GM12878 (cell line): ENCODE results near the gene FLVCR2. TPM values are rescaled to one million over a fixed set of nuclear protein-coding genes. Genes with fewer than 3 reads are reported as not detected.

Experiments
- ATAC-seq: fragments of 200-7000 bp; cut with Tn5 transposase; 3 replicates; pipeline ENCODE4 v1.9.1; 2020; ENCODE audit warnings: mild to moderate bottlenecking, moderate library complexity
- BruUV-seq: library from RNA; stranded (reverse); fragments of 400-500 nt; replicated peaks from 2 replicates; lab custom pipeline; 2021; lab: Mats Ljungman, UMichigan
- CTCF ChIA-PET: fragments of 300-600 bp; sonication (Branson Sonifier 250); formaldehyde crosslinking; extraction: SDS; loops from one replicate; lab custom pipeline; 2021; ENCODE audit warnings: inconsistent platforms; lab: Yijun Ruan, JAX
- POLR2A ChIA-PET: fragments of 350-600 bp; formaldehyde crosslinking; extraction: SDS; loops from one replicate; lab custom pipeline; 2021; ENCODE audit warnings: inconsistent platforms; lab: Charles Lee
- RAD21 ChIA-PET: fragments of 300-600 bp; sonication (Branson Sonifier 250); formaldehyde crosslinking; loops from one replicate; lab custom pipeline; 2023; ENCODE audit warnings: antibody characterized with exemption; ENCODE audit not compliant: unreplicated experiment; lab: Charles Lee
- SMC1A ChIA-PET: fragments of 300-600 bp; sonication (Branson Sonifier 250); formaldehyde crosslinking; loops from one replicate; lab custom pipeline; 2023; ENCODE audit not compliant: unreplicated experiment, uncharacterized antibody; lab: Charles Lee
- DNase-seq: peaks from one replicate; pipeline ENCODE4 v3.0.0-alpha.2; 2011; ENCODE audit warnings: low read depth, low spot score
- FAIRE-seq: peaks from 3 replicates; lab custom pipeline; 2011; peaks lifted over from hg19 to GRCh38; lab: Jason Lieb, UNC
- H2AFZ ChIP-seq: 2 replicates; pipeline ENCODE4 v1.6.0; 2011; ENCODE audit warnings: low read depth, low read length, control low read depth; ENCODE audit not compliant: control insufficient read depth
- H3K27ac ChIP-seq: 2 replicates; pipeline ENCODE4 v1.5.1; 2011; ENCODE audit warnings: control low read depth; ENCODE audit not compliant: control insufficient read depth, insufficient read depth
- H3K27me3 ChIP-seq, 2 experiments: replicated peaks in 1 of 2; 2 replicates each; pipeline versions ENCODE4 v1.6.0 to v1.6.1; 2011; ENCODE audit warnings: low read length in 1 of 2; ENCODE audit not compliant: control insufficient read depth in 2 of 2, insufficient read depth in 2 of 2
- H3K36me3 ChIP-seq, 2 experiments: 2 replicates each; pipeline ENCODE4 v1.5.1; 2011; ENCODE audit warnings: low read length in 1 of 2; ENCODE audit not compliant: control insufficient read depth in 2 of 2, insufficient read depth in 2 of 2
- H3K4me1 ChIP-seq: 2 replicates; pipeline ENCODE4 v1.6.1; 2011; ENCODE audit warnings: mild to moderate bottlenecking, low read length, moderate library complexity, mixed read lengths; ENCODE audit not compliant: control insufficient read depth, insufficient read depth
- H3K4me2 ChIP-seq: 2 replicates; pipeline ENCODE4 v1.6.0; 2011; ENCODE audit warnings: control low read depth; ENCODE audit not compliant: control insufficient read depth, insufficient read depth
- H3K4me3 ChIP-seq: fragments of 200-600 bp; sonication (generic); 2 replicates; pipeline ENCODE4 v1.5.1; 2016
- H3K79me2 ChIP-seq: 2 replicates; pipeline ENCODE4 v1.6.0; 2011; ENCODE audit warnings: low read length; ENCODE audit not compliant: control insufficient read depth, insufficient read depth
- H3K9ac ChIP-seq: 2 replicates; pipeline ENCODE4 v1.8.0; 2011; ENCODE audit warnings: low read length, control low read depth, mixed read lengths; ENCODE audit not compliant: control insufficient read depth, insufficient read depth
- H3K9me3 ChIP-seq: replicated peaks from 3 replicates; pipeline ENCODE4 v1.5.1; 2011; ENCODE audit warnings: mild to moderate bottlenecking, low read length; ENCODE audit not compliant: control insufficient read depth, insufficient read depth
- H4K20me1 ChIP-seq: 2 replicates; pipeline ENCODE4 v1.6.0; 2011; ENCODE audit not compliant: control insufficient read depth, insufficient read depth
- ASH2L ChIP-seq: fragments of 300-600, 200-600 bp; sonication (generic); IDR thresholded peaks from 2 replicates; pipeline ENCODE4 v1.6.1; 2017; ENCODE audit warnings: low read depth, mild to moderate bottlenecking, borderline replicate concordance
- FOXK2 ChIP-seq: fragments of 450-650 bp; IDR thresholded peaks from 2 replicates; pipeline ENCODE4 v1.6.1; 2017; ENCODE audit warnings: mild to moderate bottlenecking, moderate library complexity
- NRF1 ChIP-seq: conservative IDR thresholded peaks from 2 replicates; pipeline ENCODE4 v1.6.1; 2011; ENCODE audit warnings: mild to moderate bottlenecking, low read depth, low read length, improper control_type of control experiment
- PAX5 ChIP-seq: IDR thresholded peaks from 2 replicates; pipeline ENCODE4 v1.6.1; 2011; ENCODE audit warnings: low read depth, low read length, borderline replicate concordance
- SMAD1 ChIP-seq: fragments of 450-650 bp; IDR thresholded peaks from 2 replicates; pipeline ENCODE4 v1.6.1; 2018; ENCODE audit warnings: mild to moderate bottlenecking, low read depth; ENCODE audit not compliant: partially characterized antibody
- STAT3 ChIP-seq: IDR thresholded peaks from 2 replicates; pipeline ENCODE4 v1.6.1; 2011; ENCODE audit warnings: low read depth, low read length, improper control_type of control experiment
- ZNF274 ChIP-seq: IDR thresholded peaks from one replicate; pipeline ENCODE4 v1.8.0; 2011; ENCODE audit not compliant: insufficient read length, insufficient read depth
- WGBS: methylation state at CpG from one replicate; pipeline ENCODE4 v1.1.6; 2016; ENCODE audit warnings: low lambda C conversion rate; ENCODE audit not compliant: insufficient replicate concordance, insufficient coverage; ENCODE audit errors: missing lambda C conversion rate; 5-methylcytosine and 5-hydroxymethylcytosine counted together
- in situ Hi-C: fragments of 300-500 bp; cut with MboI; formaldehyde crosslinking; loops from 9 replicates; pipeline ENCODE4 v1.14.3; 2018; ENCODE audit warnings: mixed read lengths
- intact Hi-C: fragments of 100-400 bp; cut with micrococcal nuclease; formaldehyde crosslinking; loops from one replicate; pipeline ENCODE4 v1.14.2; 2022; ENCODE audit not compliant: unreplicated experiment
- polyA plus RNA-seq, 11 experiments: library from polyadenylated mRNA; depleted of rRNA in 4 of 11; unstranded in 6 of 11; stranded (reverse) in 5 of 11; fragments of >200 nt; fragmentation: Nextera tagmentation in 4 of 11; fragmentation: Illumina TruSeq in 1 of 11; extraction: Ambion mirVana in 4 of 11; extraction: Trizol in 1 of 11; gene quantifications; 1 replicate in 1 of 11; 2 replicates in 10 of 11; pipeline versions ENCODE4 v1.2.1 to v1.2.3, GENCODE V29; 2011 to 2016; ENCODE audit warnings: inconsistent platforms in 2 of 11, missing spikeins in 2 of 11, low read depth in 1 of 11
- total RNA-seq, 4 experiments: library from RNA; depleted of rRNA in 3 of 4; stranded (reverse); fragments of >200 nt in 3 of 4; fragmentation: Illumina TruSeq in 1 of 4; extraction: Trizol in 1 of 4; gene quantifications; 2 replicates each; pipeline versions ENCODE4 v1.2.1 to v1.2.3, GENCODE V29; 2013 to 2021
- TF ChIP-seq, protein P1 (sequence below): fragments of 450-650 bp; IDR thresholded peaks from 2 replicates; pipeline ENCODE4 v1.6.1; 2014; ENCODE audit warnings: mild to moderate bottlenecking
- TF ChIP-seq, protein P2 (sequence below): IDR thresholded peaks from 2 replicates; pipeline ENCODE4 v1.6.1; 2012; ENCODE audit warnings: low read depth, low read length, improper control_type of control experiment

The FLVCR2 gene
- total and polyA plus RNA-seq, 10 of the 15 experiments (the other 5 are each of a cell fraction or from before 2014, with no cell fraction given): 0.24 to 3.7 (median 1.6) TPM

- Histone ChIP-seq H4K20me1 (no peaks in the 10 kb centered on the region), H3K36me3 (no peaks in the 10 kb centered on the region), H3K4me1 (no peaks in the 10 kb centered on the region), H3K27ac (no peak overlapping the region), H3K9me3 (peaks cover 13% of the 10 kb centered on the region), H3K4me3 (no peak overlapping the region), H3K4me2 (no peak overlapping the region), H3K79me2 (no peaks in the 10 kb centered on the region), H3K9ac (no peak overlapping the region), H2AFZ (no peak overlapping the region), H3K27me3 (no peaks in the 10 kb centered on the region)
- intact Hi-C loops: no loop called here
- ATAC-seq: no peak
- no TSS peak for BruUV-seq
- 66% methylated on average over 4 of the region's 4 CpGs for WGBS
- in situ Hi-C loops: no loop called here
- no peak for FAIRE-seq
- ChIA-PET POLR2A (interaction anchor here (0.5 kb wide), 1 partner anchor 200 kb away, joined by 3 read pairs; no protein-coding TSS in a partner anchor), SMC1A (interaction anchor here (1.0 to 2.1 kb wide), 2 partner anchors 10 to 19 kb away, joined by 4 to 6 read pairs; no protein-coding TSS in a partner anchor), RAD21 (interaction anchor here (0.6 to 1.0 kb wide), 3 partner anchors 14 to 562 kb away, joined by 3 read pairs; no protein-coding TSS in a partner anchor), CTCF (interaction anchor here (2.4 kb wide), 1 partner anchor 42 kb away, joined by 9 read pairs; no protein-coding TSS in a partner anchor)
- TF ChIP-seq ASH2L: no peak
- no peak for TF ChIP-seq STAT3
- no peak for TF ChIP-seq ZNF274
- TF ChIP-seq FOXK2: no peak
- TF ChIP-seq, protein P1, sequence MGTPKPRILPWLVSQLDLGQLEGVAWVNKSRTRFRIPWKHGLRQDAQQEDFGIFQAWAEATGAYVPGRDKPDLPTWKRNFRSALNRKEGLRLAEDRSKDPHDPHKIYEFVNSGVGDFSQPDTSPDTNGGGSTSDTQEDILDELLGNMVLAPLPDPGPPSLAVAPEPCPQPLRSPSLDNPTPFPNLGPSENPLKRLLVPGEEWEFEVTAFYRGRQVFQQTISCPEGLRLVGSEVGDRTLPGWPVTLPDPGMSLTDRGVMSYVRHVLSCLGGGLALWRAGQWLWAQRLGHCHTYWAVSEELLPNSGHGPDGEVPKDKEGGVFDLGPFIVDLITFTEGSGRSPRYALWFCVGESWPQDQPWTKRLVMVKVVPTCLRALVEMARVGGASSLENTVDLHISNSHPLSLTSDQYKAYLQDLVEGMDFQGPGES: no peak
- TF ChIP-seq PAX5: no peak
- TF ChIP-seq, protein P2, sequence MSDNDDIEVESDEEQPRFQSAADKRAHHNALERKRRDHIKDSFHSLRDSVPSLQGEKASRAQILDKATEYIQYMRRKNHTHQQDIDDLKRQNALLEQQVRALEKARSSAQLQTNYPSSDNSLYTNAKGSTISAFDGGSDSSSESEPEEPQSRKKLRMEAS: no peak
- TF ChIP-seq NRF1: no peak
- no peak for TF ChIP-seq SMAD1
- DNase-seq: no peak
Measured at GRCh38 chr14:75612157-75612556, 33.7 kb downstream of the FLVCR2 start.
